Liver (tissue), 9 donors: ENCODE data around the gene TECTB. TPM values are rescaled to one million over a fixed set of nuclear protein-coding genes. Genes with fewer than 3 reads are reported as not detected.

Experiments
- DNase-seq: peaks from one replicate; pipeline ENCODE4 v3.0.0-alpha.2; 2017; ENCODE audit warnings: low spot score
- H3K27ac ChIP-seq, 2 donors: one replicate each; pipeline ENCODE4 v1.7.0; 2013; ENCODE audit warnings: inconsistent platforms in 2 of 2, low read length in 2 of 2, control low read depth in 1 of 2, low read depth in 1 of 2, mild to moderate bottlenecking in 1 of 2
- H3K27me3 ChIP-seq, 4 donors: one replicate each; pipeline versions ENCODE4 v1.6.1 to v1.7.0; 2013; ENCODE audit warnings: low read length in 3 of 4, inconsistent platforms in 1 of 4, mild to moderate bottlenecking in 1 of 4, moderate library complexity in 1 of 4; ENCODE audit not compliant: control insufficient read depth in 4 of 4, insufficient read depth in 4 of 4
- H3K36me3 ChIP-seq, 4 donors: one replicate each; pipeline versions ENCODE4 v1.6.1 to v1.7.0; 2013; ENCODE audit warnings: low read length in 3 of 4, mild to moderate bottlenecking in 3 of 4, low read depth in 1 of 4, moderate library complexity in 1 of 4; ENCODE audit not compliant: control insufficient read depth in 4 of 4, insufficient read depth in 3 of 4
- H3K4me1 ChIP-seq, 4 donors: one replicate each; pipeline versions ENCODE4 v1.6.1 to v1.7.0; 2013; ENCODE audit warnings: low read length in 3 of 4, mild to moderate bottlenecking in 3 of 4, moderate library complexity in 1 of 4; ENCODE audit not compliant: control insufficient read depth in 4 of 4, insufficient read depth in 4 of 4
- H3K4me3 ChIP-seq, 3 donors: one replicate each; pipeline versions ENCODE4 v1.6.1 to v1.7.0; 2013; ENCODE audit warnings: low read length in 3 of 3, control low read depth in 1 of 3, low read depth in 1 of 3, mild to moderate bottlenecking in 1 of 3
- H3K9ac ChIP-seq, 2 donors: one replicate each; pipeline ENCODE4 v1.7.0; 2013; ENCODE audit warnings: low read length in 2 of 2, mild to moderate bottlenecking in 2 of 2, moderate library complexity in 2 of 2, control low read depth in 1 of 2, low read depth in 1 of 2
- H3K9me3 ChIP-seq, 4 donors: one replicate each; pipeline versions ENCODE4 v1.6.1 to v1.7.0; 2013; ENCODE audit warnings: low read length in 3 of 4; ENCODE audit not compliant: control insufficient read depth in 4 of 4
- FOXA2 ChIP-seq: IDR thresholded peaks from 2 replicates; pipeline ENCODE4 v1.6.1; 2016; ENCODE audit warnings: antibody characterized with exemption
- GABPA ChIP-seq, 2 donors: IDR thresholded peaks in 1 of 2; conservative IDR thresholded peaks in 1 of 2; 2 replicates each; pipeline ENCODE4 v1.6.1; 2016; ENCODE audit warnings: antibody characterized with exemption in 2 of 2, mild to moderate bottlenecking in 1 of 2, moderate library complexity in 1 of 2
- HNF4A ChIP-seq, 2 donors: conservative IDR thresholded peaks; 2 replicates each; pipeline ENCODE4 v1.6.1; 2016; ENCODE audit warnings: antibody characterized with exemption in 2 of 2, mild to moderate bottlenecking in 2 of 2
- HNF4G ChIP-seq: IDR thresholded peaks from 2 replicates; pipeline ENCODE4 v1.6.1; 2016; ENCODE audit warnings: antibody characterized with exemption
- JUND ChIP-seq, 2 donors: IDR thresholded peaks; 2 replicates each; pipeline ENCODE4 v1.6.1; 2016; ENCODE audit warnings: antibody characterized with exemption in 2 of 2
- NR2F2 ChIP-seq: IDR thresholded peaks from 2 replicates; pipeline ENCODE4 v1.6.1; 2016; ENCODE audit warnings: antibody characterized with exemption
- RAD21 ChIP-seq, 2 donors: IDR thresholded peaks; 2 replicates each; pipeline ENCODE4 v1.6.1; 2016; ENCODE audit warnings: antibody characterized with exemption in 2 of 2, mild to moderate bottlenecking in 2 of 2
- RXRA ChIP-seq, 2 donors: IDR thresholded peaks; 2 replicates each; pipeline ENCODE4 v1.6.1; 2017 to 2018; ENCODE audit warnings: antibody characterized with exemption in 2 of 2, mild to moderate bottlenecking in 1 of 2
- SP1 ChIP-seq: IDR thresholded peaks from 2 replicates; pipeline ENCODE4 v1.6.1; 2018; ENCODE audit warnings: antibody characterized with exemption, mild to moderate bottlenecking
- TAF1 ChIP-seq: conservative IDR thresholded peaks from 2 replicates; pipeline ENCODE4 v1.6.1; 2016; ENCODE audit warnings: antibody characterized with exemption, mild to moderate bottlenecking
- YY1 ChIP-seq: IDR thresholded peaks from 2 replicates; pipeline ENCODE4 v1.6.1; 2016; ENCODE audit warnings: antibody characterized with exemption, mild to moderate bottlenecking
- WGBS: extraction: QIAGEN DNeasy Blood & Tissue Kit; methylation state at CpG from one replicate; pipeline ENCODE4 v1.1.7; 2013; 5-methylcytosine and 5-hydroxymethylcytosine counted together
- polyA plus RNA-seq, 2 donors: library from polyadenylated mRNA; stranded (reverse) in 1 of 2; unstranded in 1 of 2; fragments of 200-250 nt in 1 of 2; fragments of >200 nt in 1 of 2; fragmentation: Nextera tagmentation in 1 of 2; extraction: Ambion mirVana in 1 of 2; gene quantifications; one replicate each; pipeline versions ENCODE4 v1.2.1 to v1.2.3, GENCODE V29; 2013 to 2015
- total RNA-seq, 2 donors: library from RNA; depleted of rRNA; stranded (reverse); fragments of >200 nt; gene quantifications; one replicate each; pipeline ENCODE4 v1.2.3, GENCODE V29; 2014
- TF ChIP-seq, protein P1 (sequence below): fragments of 150-350 bp; IDR thresholded peaks from 2 replicates; pipeline ENCODE4 v1.5.1; 2017; ENCODE audit warnings: improper control_type of control experiment, low read depth, low read length; ENCODE audit not compliant: missing input control
- TF ChIP-seq, protein P2 (sequence below): IDR thresholded peaks from 2 replicates; pipeline ENCODE4 v1.6.1; 2016; ENCODE audit warnings: antibody characterized with exemption
- TF ChIP-seq, protein P3 (sequence below): IDR thresholded peaks from 2 replicates; pipeline ENCODE4 v1.6.1; 2016; ENCODE audit warnings: antibody characterized with exemption
- TF ChIP-seq, protein P4 (sequence below): IDR thresholded peaks from 2 replicates; pipeline ENCODE4 v1.6.1; 2016; ENCODE audit warnings: antibody characterized with exemption
- TF ChIP-seq, protein P5 (sequence below): IDR thresholded peaks from 2 replicates; pipeline ENCODE4 v1.6.1; 2016; ENCODE audit warnings: antibody characterized with exemption, mild to moderate bottlenecking
- donor health status: healthy.
- donor health status: healthy.
- donor health status: healthy.
- donor health status: healthy.
- donor health status: healthy.

TECTB gene
- total and polyA plus RNA-seq, 4 donors, result 0.05 to 0.44 (median 0.08) TPM

DNA sequence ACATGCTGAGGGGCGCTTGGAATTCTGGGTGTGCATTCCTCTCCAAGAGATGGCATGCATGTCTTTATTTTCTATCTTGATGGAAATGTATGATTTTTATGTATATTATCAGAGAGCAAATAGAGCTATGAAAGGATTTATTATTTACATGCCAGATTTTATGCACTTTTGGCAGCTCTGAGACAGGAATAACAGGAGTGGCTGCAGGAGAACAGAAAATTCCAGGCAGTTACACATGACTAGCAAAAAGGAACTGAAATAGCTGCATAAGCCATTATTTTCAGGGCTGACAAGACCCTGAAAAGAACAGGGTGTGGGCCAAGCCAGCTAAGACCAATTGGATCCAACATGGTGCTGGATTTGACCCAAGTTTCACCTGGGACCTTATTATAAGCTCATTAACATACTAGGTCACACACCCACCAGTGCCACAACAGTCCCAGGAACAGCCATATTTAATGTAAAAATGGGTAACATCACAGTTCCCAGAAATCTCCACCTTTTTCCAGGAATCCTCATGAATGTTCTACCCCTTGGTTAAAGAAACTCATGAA is 47.5 kb downstream of the TECTB start:
- no peak overlapping the region for H3K27ac ChIP-seq
- H3K9ac ChIP-seq, result no peak overlapping the region
- no peaks in the 10 kb centered on the region for H3K36me3 ChIP-seq
- H3K4me1 ChIP-seq, result peaks cover 0 to 10% (median 5%) of the 10 kb centered on the region in 4 donors
- TF ChIP-seq GABPA (IDR thresholded peaks at IDR 0.05 in 1 of 2, conservative IDR thresholded peaks at IDR 0.05 in 1 of 2) (no peak), RAD21 (IDR thresholded peaks at IDR 0.05) (no peak), HNF4G (no peak), NR2F2 (no peak), FOXA2 (no peak), TAF1 (no peak), SP1 (no peak), JUND (IDR thresholded peaks at IDR 0.05) (no peak), RXRA (IDR thresholded peaks at IDR 0.05) (no peak), HNF4A (conservative IDR thresholded peaks at IDR 0.05) (no peak), YY1 (no peak)
- TF ChIP-seq, protein P1, sequence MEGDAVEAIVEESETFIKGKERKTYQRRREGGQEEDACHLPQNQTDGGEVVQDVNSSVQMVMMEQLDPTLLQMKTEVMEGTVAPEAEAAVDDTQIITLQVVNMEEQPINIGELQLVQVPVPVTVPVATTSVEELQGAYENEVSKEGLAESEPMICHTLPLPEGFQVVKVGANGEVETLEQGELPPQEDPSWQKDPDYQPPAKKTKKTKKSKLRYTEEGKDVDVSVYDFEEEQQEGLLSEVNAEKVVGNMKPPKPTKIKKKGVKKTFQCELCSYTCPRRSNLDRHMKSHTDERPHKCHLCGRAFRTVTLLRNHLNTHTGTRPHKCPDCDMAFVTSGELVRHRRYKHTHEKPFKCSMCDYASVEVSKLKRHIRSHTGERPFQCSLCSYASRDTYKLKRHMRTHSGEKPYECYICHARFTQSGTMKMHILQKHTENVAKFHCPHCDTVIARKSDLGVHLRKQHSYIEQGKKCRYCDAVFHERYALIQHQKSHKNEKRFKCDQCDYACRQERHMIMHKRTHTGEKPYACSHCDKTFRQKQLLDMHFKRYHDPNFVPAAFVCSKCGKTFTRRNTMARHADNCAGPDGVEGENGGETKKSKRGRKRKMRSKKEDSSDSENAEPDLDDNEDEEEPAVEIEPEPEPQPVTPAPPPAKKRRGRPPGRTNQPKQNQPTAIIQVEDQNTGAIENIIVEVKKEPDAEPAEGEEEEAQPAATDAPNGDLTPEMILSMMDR, result no peak
- TF ChIP-seq, protein P2, sequence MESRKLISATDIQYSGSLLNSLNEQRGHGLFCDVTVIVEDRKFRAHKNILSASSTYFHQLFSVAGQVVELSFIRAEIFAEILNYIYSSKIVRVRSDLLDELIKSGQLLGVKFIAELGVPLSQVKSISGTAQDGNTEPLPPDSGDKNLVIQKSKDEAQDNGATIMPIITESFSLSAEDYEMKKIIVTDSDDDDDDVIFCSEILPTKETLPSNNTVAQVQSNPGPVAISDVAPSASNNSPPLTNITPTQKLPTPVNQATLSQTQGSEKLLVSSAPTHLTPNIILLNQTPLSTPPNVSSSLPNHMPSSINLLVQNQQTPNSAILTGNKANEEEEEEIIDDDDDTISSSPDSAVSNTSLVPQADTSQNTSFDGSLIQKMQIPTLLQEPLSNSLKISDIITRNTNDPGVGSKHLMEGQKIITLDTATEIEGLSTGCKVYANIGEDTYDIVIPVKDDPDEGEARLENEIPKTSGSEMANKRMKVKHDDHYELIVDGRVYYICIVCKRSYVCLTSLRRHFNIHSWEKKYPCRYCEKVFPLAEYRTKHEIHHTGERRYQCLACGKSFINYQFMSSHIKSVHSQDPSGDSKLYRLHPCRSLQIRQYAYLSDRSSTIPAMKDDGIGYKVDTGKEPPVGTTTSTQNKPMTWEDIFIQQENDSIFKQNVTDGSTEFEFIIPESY, result no peak
- TF ChIP-seq, protein P3, sequence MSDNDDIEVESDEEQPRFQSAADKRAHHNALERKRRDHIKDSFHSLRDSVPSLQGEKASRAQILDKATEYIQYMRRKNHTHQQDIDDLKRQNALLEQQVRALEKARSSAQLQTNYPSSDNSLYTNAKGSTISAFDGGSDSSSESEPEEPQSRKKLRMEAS, result no peak
- TF ChIP-seq, protein P4, sequence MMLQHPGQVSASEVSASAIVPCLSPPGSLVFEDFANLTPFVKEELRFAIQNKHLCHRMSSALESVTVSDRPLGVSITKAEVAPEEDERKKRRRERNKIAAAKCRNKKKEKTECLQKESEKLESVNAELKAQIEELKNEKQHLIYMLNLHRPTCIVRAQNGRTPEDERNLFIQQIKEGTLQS, result no peak
- TF ChIP-seq, protein P5, sequence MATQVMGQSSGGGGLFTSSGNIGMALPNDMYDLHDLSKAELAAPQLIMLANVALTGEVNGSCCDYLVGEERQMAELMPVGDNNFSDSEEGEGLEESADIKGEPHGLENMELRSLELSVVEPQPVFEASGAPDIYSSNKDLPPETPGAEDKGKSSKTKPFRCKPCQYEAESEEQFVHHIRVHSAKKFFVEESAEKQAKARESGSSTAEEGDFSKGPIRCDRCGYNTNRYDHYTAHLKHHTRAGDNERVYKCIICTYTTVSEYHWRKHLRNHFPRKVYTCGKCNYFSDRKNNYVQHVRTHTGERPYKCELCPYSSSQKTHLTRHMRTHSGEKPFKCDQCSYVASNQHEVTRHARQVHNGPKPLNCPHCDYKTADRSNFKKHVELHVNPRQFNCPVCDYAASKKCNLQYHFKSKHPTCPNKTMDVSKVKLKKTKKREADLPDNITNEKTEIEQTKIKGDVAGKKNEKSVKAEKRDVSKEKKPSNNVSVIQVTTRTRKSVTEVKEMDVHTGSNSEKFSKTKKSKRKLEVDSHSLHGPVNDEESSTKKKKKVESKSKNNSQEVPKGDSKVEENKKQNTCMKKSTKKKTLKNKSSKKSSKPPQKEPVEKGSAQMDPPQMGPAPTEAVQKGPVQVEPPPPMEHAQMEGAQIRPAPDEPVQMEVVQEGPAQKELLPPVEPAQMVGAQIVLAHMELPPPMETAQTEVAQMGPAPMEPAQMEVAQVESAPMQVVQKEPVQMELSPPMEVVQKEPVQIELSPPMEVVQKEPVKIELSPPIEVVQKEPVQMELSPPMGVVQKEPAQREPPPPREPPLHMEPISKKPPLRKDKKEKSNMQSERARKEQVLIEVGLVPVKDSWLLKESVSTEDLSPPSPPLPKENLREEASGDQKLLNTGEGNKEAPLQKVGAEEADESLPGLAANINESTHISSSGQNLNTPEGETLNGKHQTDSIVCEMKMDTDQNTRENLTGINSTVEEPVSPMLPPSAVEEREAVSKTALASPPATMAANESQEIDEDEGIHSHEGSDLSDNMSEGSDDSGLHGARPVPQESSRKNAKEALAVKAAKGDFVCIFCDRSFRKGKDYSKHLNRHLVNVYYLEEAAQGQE, result no peak
- no peaks in the 10 kb centered on the region for H3K9me3 ChIP-seq
- no peaks in the 10 kb centered on the region for H3K27me3 ChIP-seq
- no peak for DNase-seq
- H3K4me3 ChIP-seq, result no peak overlapping the region
- 90% methylated on average over 1 of the region's 1 CpG for WGBS

DNA sequence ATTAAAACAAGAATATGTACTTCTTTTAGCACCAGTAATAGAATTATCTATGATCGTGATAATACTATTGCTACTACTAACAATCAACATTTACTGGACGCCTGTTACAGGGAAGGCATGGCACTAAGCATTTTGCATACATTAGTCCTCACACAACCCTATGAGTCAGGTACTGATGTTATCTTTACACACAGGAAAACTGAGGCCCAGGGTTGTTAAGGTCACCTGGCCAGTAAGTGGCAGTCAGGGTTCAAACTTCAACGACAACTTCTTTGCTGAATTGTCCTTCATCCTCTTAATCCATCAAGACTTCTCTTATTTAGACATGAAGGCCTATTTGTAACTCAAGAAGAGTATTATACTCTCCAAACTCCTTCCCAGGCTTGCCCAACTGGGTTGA is 48.8 kb downstream of the TECTB start:
- H3K27ac ChIP-seq, result no peak overlapping the region
- H3K4me1 ChIP-seq, result peaks cover 0 to 12% (median 6%) of the 10 kb centered on the region in 4 donors
- DNase-seq, result no peak

More for the DNA sequence above, 48.8 kb downstream of the TECTB start:
- TF ChIP-seq, protein P3, result no peak
- 82% methylated on average over 3 of the region's 3 CpGs for WGBS
- Histone ChIP-seq H3K9ac (no peak overlapping the region), H3K4me3 (no peak overlapping the region), H3K9me3 (no peaks in the 10 kb centered on the region), H3K27me3 (no peaks in the 10 kb centered on the region), H3K36me3 (no peaks in the 10 kb centered on the region)
